K562 (cell line): ENCODE measurements around the gene CLIC5. TPM values are rescaled to one million over a fixed set of nuclear protein-coding genes. Genes with fewer than 3 reads are reported as not detected.

Experiments
- ATAC-seq: fragments of 200-7000 bp; cut with Tn5 transposase; 3 replicates; pipeline ENCODE4 v1.9.1; 2020; ENCODE audit warnings: moderate library complexity
- BruUV-seq: library from RNA; stranded (reverse); fragments of 400-500 nt; replicated peaks from 2 replicates; lab custom pipeline; 2021; lab: Mats Ljungman, UMichigan
- CTCF ChIA-PET: fragments of 300-600 bp; formaldehyde crosslinking; extraction: SDS; loops from one replicate; lab custom pipeline; 2021; ENCODE audit warnings: low intra/inter-chr PET ratio; lab: Yijun Ruan, JAX
- POLR2A ChIA-PET: fragments of 300-600, 350-650 bp; sonication (Branson Sonifier 250); formaldehyde crosslinking; extraction: SDS; loops from one replicate; lab custom pipeline; 2021; ENCODE audit warnings: antibody characterized with exemption, inconsistent platforms; lab: Yijun Ruan, JAX
- DNase-seq, 4 experiments: peaks; one replicate each; pipeline versions ENCODE4 v3.0.0 to v3.0.0-alpha.2; 2011 to 2018; ENCODE audit warnings: low spot score in 3 of 4, mixed read lengths in 3 of 4; ENCODE audit errors: extremely low read depth in 1 of 4
- FAIRE-seq: peaks from 2 replicates; lab custom pipeline; 2011; peaks lifted over from hg19 to GRCh38; lab: Jason Lieb, UNC
- H2AFZ ChIP-seq: 2 replicates; pipeline ENCODE4 v1.6.0; 2011; ENCODE audit warnings: low read depth, low read length, control low read depth, inconsistent platforms
- H3K27ac ChIP-seq: fragments of 200-600 bp; 3 replicates; pipeline ENCODE4 v1.8.0; 2011; ENCODE audit warnings: low read depth, mild to moderate bottlenecking, control low read depth, inconsistent platforms, low read length, moderate library complexity, mixed read lengths; ENCODE audit errors: extremely low read depth
- H3K27me3 ChIP-seq, 2 experiments: fragments of 300-600 bp in 1 of 2; 2 replicates in 1 of 2; 3 replicates in 1 of 2; pipeline versions ENCODE4 v1.6.0 to v1.8.0; 2011; ENCODE audit warnings: inconsistent platforms in 2 of 2, low read length in 2 of 2, mild to moderate bottlenecking in 1 of 2, mixed read lengths in 1 of 2, moderate library complexity in 1 of 2; ENCODE audit not compliant: control insufficient read depth in 2 of 2, insufficient read depth in 2 of 2
- H3K36me3 ChIP-seq: fragments of 300-600 bp; 3 replicates; pipeline ENCODE4 v1.8.0; 2011; ENCODE audit warnings: mild to moderate bottlenecking, low read length, inconsistent platforms; ENCODE audit not compliant: control insufficient read depth, insufficient read depth
- H3K4me1 ChIP-seq, 2 experiments: fragments of 200-600 bp in 1 of 2; replicated peaks in 1 of 2; 2 replicates in 1 of 2; 3 replicates in 1 of 2; pipeline versions ENCODE4 v1.5.1 to v1.8.0; 2011; ENCODE audit warnings: inconsistent platforms in 2 of 2, low read length in 2 of 2, mild to moderate bottlenecking in 1 of 2, mixed read lengths in 1 of 2, moderate library complexity in 1 of 2; ENCODE audit not compliant: control insufficient read depth in 2 of 2, insufficient read depth in 2 of 2
- H3K4me2 ChIP-seq: 2 replicates; pipeline ENCODE4 v1.6.1; 2011; ENCODE audit warnings: low read length, control low read depth, inconsistent platforms, mixed read lengths; ENCODE audit not compliant: insufficient read depth
- H3K4me3 ChIP-seq: fragments of 200-600 bp; sonication (generic), shearing (Covaris generic); 2 replicates; pipeline ENCODE4 v1.5.1; 2016; ENCODE audit warnings: control low read depth, inconsistent platforms
- H3K79me2 ChIP-seq: fragments of 200-600 bp; 3 replicates; pipeline ENCODE4 v1.8.0; 2011; ENCODE audit warnings: low read length, inconsistent platforms; ENCODE audit not compliant: control insufficient read depth, insufficient read depth
- H3K9ac ChIP-seq, 2 experiments: 2 replicates each; pipeline versions ENCODE4 v1.6.0 to v1.6.1; 2011; ENCODE audit warnings: low read depth in 2 of 2, low read length in 2 of 2, control low read depth in 1 of 2, inconsistent platforms in 1 of 2, mild to moderate bottlenecking in 1 of 2, mixed read lengths in 1 of 2; ENCODE audit not compliant: insufficient read depth in 1 of 2
- H3K9me1 ChIP-seq: one replicate; pipeline ENCODE4 v1.6.0; 2011; ENCODE audit warnings: inconsistent platforms, mild to moderate bottlenecking, low read length, moderate library complexity; ENCODE audit not compliant: control insufficient read depth, insufficient read depth
- H3K9me3 ChIP-seq: replicated peaks from 2 replicates; pipeline ENCODE4 v1.5.1; 2011; ENCODE audit warnings: low read depth, low read length, inconsistent platforms; ENCODE audit not compliant: control insufficient read depth, insufficient read depth
- H4K20me1 ChIP-seq: replicated peaks from 2 replicates; pipeline ENCODE4 v1.6.1; 2011; ENCODE audit warnings: low read length, inconsistent platforms, mixed read lengths; ENCODE audit not compliant: control insufficient read depth, insufficient read depth
- ERF ChIP-seq: fragments of 450-650 bp; formaldehyde crosslinking; IDR thresholded peaks from 2 replicates; pipeline ENCODE4 v1.4.0; 2020; ENCODE audit warnings: mild to moderate bottlenecking, mixed read lengths
- NFATC3 ChIP-seq: fragments of 450-650 bp; IDR thresholded peaks from 2 replicates; pipeline ENCODE4 v1.6.1; 2017; ENCODE audit warnings: mild to moderate bottlenecking
- NFIX ChIP-seq: fragments of 250-450 bp; sonication (Bioruptor Pico); IDR thresholded peaks from 2 replicates; pipeline ENCODE4 v1.4.0; 2020; ENCODE audit warnings: low read depth, mild to moderate bottlenecking, moderate library complexity
- SRSF9 ChIP-seq: fragments of 200-400 bp; formaldehyde crosslinking; IDR thresholded peaks from 2 replicates; pipeline ENCODE4 v1.6.1; 2017; ENCODE audit warnings: low read depth, low read length, borderline replicate concordance
- TCF7 ChIP-seq: sonication (generic); IDR thresholded peaks from 2 replicates; pipeline ENCODE4 v1.6.1; 2016; ENCODE audit warnings: antibody characterized with exemption, borderline replicate concordance
- TEAD1 ChIP-seq, 2 experiments: fragments of 450-650 bp in 1 of 2; sonication (generic) in 1 of 2; formaldehyde crosslinking; IDR thresholded peaks; 2 replicates each; pipeline versions ENCODE4 v1.4.0 to v1.8.0; 2020 to 2022; ENCODE audit warnings: mild to moderate bottlenecking in 2 of 2, missing genetic modification reagents in 1 of 2
- TRIM28 ChIP-seq: fragments of 450-650 bp; IDR thresholded peaks from 2 replicates; pipeline ENCODE4 v1.6.1; 2017
- WGBS: fragments of 100-300 bp; shearing (Covaris generic); methylation state at CpG from one replicate; pipeline ENCODE4 v1.1.6; 2016; ENCODE audit warnings: low coverage, mixed read lengths; ENCODE audit not compliant: insufficient coverage; ENCODE audit errors: missing lambda C conversion rate; 5-methylcytosine and 5-hydroxymethylcytosine counted together
- in situ Hi-C: fragments of 300-500 bp; cut with MboI; formaldehyde crosslinking; loops from 4 replicates; pipeline ENCODE4 v1.15.0; 2018; ENCODE audit warnings: inconsistent platforms, mixed read lengths
- intact Hi-C: fragments of 100-400 bp; cut with micrococcal nuclease; formaldehyde crosslinking; loops from 2 replicates; pipeline ENCODE4 v1.14.2; 2022
- polyA plus RNA-seq, 8 experiments: library from polyadenylated mRNA; depleted of rRNA in 4 of 8; stranded (reverse) in 5 of 8; unstranded in 3 of 8; fragments of >200 nt; fragmentation: Nextera tagmentation in 2 of 8; fragmentation: Illumina TruSeq in 1 of 8; extraction: Ambion mirVana in 2 of 8; extraction: Trizol in 1 of 8; gene quantifications; 2 replicates each; pipeline versions ENCODE4 v1.2.1 to v1.2.3, GENCODE V29; 2011 to 2014; ENCODE audit warnings: inconsistent platforms in 1 of 8, missing spikeins in 1 of 8
- total RNA-seq, 7 experiments: library from RNA; depleted of rRNA in 6 of 7; stranded (reverse); fragments of >200 nt in 6 of 7; fragmentation: Illumina TruSeq in 2 of 7; extraction: Trizol in 2 of 7; gene quantifications; 2 replicates each; pipeline versions ENCODE4 v1.2.1 to v1.2.3, GENCODE V29; 2011 to 2021; ENCODE audit warnings: low replicate concordance in 1 of 7
- TF ChIP-seq, protein P1 (sequence below): fragments of 450-650 bp; formaldehyde crosslinking; IDR thresholded peaks from 2 replicates; pipeline ENCODE4 v1.4.0; 2020; ENCODE audit warnings: mild to moderate bottlenecking, moderate library complexity
- TF ChIP-seq, protein P2 (sequence below): fragments of 450-650 bp; formaldehyde crosslinking; IDR thresholded peaks from 2 replicates; pipeline ENCODE4 v1.4.0; 2020; ENCODE audit warnings: mild to moderate bottlenecking, moderate library complexity
- TF ChIP-seq, protein P3 (sequence below): fragments of 250-450 bp; sonication (Bioruptor Pico); IDR thresholded peaks from 2 replicates; pipeline ENCODE4 v1.5.0; 2020; ENCODE audit warnings: mild to moderate bottlenecking
- TF ChIP-seq, protein P4 (sequence below): fragments of 450-650 bp; formaldehyde crosslinking; IDR thresholded peaks from 2 replicates; pipeline ENCODE4 v1.4.0; 2020; ENCODE audit warnings: mild to moderate bottlenecking
- TF ChIP-seq, protein P5 (sequence below): IDR thresholded peaks from 2 replicates; pipeline ENCODE4 v1.6.1; 2012; ENCODE audit warnings: low read depth, low read length, improper control_type of control experiment, borderline replicate concordance
- TF ChIP-seq, protein P6 (sequence below), 2 experiments: IDR thresholded peaks; 2 replicates each; pipeline ENCODE4 v1.6.1; 2012; ENCODE audit warnings: improper control_type of control experiment in 2 of 2, low read depth in 2 of 2, low read length in 2 of 2, borderline replicate concordance in 1 of 2

The CLIC5 gene
- total and polyA plus RNA-seq, 9 of the 15 experiments (the other 6 are each of a cell fraction or from before 2014, with no cell fraction given), result 0.31 TPM; not detected in 8

DNA sequence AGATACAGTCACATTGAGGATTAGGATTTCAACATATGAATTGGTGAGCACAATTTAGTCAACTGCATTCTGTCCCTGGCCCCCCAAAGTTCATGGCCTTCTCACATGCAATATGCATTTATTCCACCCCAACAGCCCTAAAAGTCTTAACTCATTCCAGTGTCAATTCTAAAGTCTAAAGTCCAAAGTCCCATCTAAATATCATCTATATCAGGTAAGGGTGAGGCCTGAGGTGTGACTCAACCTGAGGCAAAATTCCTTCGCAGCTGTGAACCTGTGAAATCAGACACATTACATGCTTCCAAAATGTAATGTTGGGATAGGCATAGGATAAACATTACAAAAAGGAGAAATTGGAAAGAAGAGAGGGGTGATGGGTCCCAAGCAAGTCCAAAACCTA lies 27.8 kb downstream of the CLIC5 start:
- no peak for ATAC-seq
- FAIRE-seq, result no peak
- WGBS, result 0% methylated on average over 1 of the region's 1 CpG
- no peak overlapping the region for H3K4me2 ChIP-seq
- H3K9me3 ChIP-seq, result no peaks in the 10 kb centered on the region
- BruUV-seq, result no TSS peak
- in situ Hi-C loops, result no loop called here
- H3K27me3 ChIP-seq, result no peaks in the 10 kb centered on the region
- no peak overlapping the region for H3K9ac ChIP-seq
- H3K4me1 ChIP-seq, result no peaks in the 10 kb centered on the region
- H3K27ac ChIP-seq, result no peak overlapping the region
- no peak overlapping the region for H3K4me3 ChIP-seq
- H3K9me1 ChIP-seq, result no peaks in the 10 kb centered on the region
- ChIA-PET CTCF (no interaction called here), POLR2A (no interaction called here)
- intact Hi-C loops, result no loop called here
- H3K79me2 ChIP-seq, result no peaks in the 10 kb centered on the region
- no peak for DNase-seq
- H3K36me3 ChIP-seq, result no peaks in the 10 kb centered on the region
- H4K20me1 ChIP-seq, result no peaks in the 10 kb centered on the region
- H2AFZ ChIP-seq, result no peak overlapping the region
- TF ChIP-seq, protein P1, sequence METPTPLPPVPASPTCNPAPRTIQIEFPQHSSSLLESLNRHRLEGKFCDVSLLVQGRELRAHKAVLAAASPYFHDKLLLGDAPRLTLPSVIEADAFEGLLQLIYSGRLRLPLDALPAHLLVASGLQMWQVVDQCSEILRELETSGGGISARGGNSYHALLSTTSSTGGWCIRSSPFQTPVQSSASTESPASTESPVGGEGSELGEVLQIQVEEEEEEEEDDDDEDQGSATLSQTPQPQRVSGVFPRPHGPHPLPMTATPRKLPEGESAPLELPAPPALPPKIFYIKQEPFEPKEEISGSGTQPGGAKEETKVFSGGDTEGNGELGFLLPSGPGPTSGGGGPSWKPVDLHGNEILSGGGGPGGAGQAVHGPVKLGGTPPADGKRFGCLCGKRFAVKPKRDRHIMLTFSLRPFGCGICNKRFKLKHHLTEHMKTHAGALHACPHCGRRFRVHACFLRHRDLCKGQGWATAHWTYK (CRISPR knock-in tag), result no peak
- TF ChIP-seq, protein P2, sequence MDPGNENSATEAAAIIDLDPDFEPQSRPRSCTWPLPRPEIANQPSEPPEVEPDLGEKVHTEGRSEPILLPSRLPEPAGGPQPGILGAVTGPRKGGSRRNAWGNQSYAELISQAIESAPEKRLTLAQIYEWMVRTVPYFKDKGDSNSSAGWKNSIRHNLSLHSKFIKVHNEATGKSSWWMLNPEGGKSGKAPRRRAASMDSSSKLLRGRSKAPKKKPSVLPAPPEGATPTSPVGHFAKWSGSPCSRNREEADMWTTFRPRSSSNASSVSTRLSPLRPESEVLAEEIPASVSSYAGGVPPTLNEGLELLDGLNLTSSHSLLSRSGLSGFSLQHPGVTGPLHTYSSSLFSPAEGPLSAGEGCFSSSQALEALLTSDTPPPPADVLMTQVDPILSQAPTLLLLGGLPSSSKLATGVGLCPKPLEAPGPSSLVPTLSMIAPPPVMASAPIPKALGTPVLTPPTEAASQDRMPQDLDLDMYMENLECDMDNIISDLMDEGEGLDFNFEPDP (CRISPR knock-in tag), result no peak
- TF ChIP-seq, protein P3, sequence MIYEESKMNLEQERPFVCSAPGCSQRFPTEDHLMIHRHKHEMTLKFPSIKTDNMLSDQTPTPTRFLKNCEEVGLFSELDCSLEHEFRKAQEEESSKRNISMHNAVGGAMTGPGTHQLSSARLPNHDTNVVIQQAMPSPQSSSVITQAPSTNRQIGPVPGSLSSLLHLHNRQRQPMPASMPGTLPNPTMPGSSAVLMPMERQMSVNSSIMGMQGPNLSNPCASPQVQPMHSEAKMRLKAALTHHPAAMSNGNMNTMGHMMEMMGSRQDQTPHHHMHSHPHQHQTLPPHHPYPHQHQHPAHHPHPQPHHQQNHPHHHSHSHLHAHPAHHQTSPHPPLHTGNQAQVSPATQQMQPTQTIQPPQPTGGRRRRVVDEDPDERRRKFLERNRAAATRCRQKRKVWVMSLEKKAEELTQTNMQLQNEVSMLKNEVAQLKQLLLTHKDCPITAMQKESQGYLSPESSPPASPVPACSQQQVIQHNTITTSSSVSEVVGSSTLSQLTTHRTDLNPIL (CRISPR knock-in tag), result no peak
- TF ChIP-seq TEAD1 (CRISPR knock-in tag; IDR thresholded peaks at IDR 0.05) (no peak), TRIM28 (no peak), TCF7 (no peak), NFATC3 (no peak), NFIX (CRISPR knock-in tag) (no peak), ERF (CRISPR knock-in tag) (no peak), SRSF9 (no peak)
- TF ChIP-seq, protein P4, sequence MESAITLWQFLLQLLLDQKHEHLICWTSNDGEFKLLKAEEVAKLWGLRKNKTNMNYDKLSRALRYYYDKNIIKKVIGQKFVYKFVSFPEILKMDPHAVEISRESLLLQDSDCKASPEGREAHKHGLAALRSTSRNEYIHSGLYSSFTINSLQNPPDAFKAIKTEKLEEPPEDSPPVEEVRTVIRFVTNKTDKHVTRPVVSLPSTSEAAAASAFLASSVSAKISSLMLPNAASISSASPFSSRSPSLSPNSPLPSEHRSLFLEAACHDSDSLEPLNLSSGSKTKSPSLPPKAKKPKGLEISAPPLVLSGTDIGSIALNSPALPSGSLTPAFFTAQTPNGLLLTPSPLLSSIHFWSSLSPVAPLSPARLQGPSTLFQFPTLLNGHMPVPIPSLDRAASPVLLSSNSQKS (CRISPR knock-in tag), result no peak
- TF ChIP-seq, protein P5, sequence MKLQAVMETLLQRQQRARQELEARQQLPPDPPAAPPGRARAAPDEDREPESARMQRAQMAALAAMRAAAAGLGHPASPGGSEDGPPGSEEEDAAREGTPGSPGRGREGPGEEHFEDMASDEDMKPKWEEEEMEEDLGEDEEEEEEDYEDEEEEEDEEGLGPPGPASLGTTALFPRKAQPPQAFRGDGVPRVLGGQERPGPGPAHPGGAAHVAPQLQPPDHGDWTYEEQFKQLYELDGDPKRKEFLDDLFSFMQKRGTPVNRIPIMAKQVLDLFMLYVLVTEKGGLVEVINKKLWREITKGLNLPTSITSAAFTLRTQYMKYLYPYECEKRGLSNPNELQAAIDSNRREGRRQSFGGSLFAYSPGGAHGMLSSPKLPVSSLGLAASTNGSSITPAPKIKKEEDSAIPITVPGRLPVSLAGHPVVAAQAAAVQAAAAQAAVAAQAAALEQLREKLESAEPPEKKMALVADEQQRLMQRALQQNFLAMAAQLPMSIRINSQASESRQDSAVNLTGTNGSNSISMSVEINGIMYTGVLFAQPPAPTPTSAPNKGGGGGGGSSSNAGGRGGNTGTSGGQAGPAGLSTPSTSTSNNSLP, result no peak
- TF ChIP-seq, protein P6, sequence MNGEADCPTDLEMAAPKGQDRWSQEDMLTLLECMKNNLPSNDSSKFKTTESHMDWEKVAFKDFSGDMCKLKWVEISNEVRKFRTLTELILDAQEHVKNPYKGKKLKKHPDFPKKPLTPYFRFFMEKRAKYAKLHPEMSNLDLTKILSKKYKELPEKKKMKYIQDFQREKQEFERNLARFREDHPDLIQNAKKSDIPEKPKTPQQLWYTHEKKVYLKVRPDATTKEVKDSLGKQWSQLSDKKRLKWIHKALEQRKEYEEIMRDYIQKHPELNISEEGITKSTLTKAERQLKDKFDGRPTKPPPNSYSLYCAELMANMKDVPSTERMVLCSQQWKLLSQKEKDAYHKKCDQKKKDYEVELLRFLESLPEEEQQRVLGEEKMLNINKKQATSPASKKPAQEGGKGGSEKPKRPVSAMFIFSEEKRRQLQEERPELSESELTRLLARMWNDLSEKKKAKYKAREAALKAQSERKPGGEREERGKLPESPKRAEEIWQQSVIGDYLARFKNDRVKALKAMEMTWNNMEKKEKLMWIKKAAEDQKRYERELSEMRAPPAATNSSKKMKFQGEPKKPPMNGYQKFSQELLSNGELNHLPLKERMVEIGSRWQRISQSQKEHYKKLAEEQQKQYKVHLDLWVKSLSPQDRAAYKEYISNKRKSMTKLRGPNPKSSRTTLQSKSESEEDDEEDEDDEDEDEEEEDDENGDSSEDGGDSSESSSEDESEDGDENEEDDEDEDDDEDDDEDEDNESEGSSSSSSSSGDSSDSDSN (IDR thresholded peaks at IDR 0.05; ENCODE audit: borderline replicate concordance in 1 of 2, low read depth in 2 of 2, low read length in 2 of 2), result no peak
